H1 (cell line): ENCODE data around the gene SCAF1. TPM values are rescaled to one million over a fixed set of nuclear protein-coding genes. Genes with fewer than 3 reads are reported as not detected.

ENCODE experiments used
- CHD2 ChIP-seq: IDR thresholded peaks from 2 replicates; pipeline ENCODE4 v1.6.1; 2012; ENCODE audit warnings: low read length, improper control_type of control experiment
- MAX ChIP-seq: IDR thresholded peaks from 2 replicates; pipeline ENCODE4 v1.6.1; 2012; ENCODE audit warnings: inconsistent platforms
- TEAD4 ChIP-seq: IDR thresholded peaks from 2 replicates; pipeline ENCODE4 v1.6.1; 2012; ENCODE audit warnings: low read depth, low read length, inconsistent platforms, mixed read lengths
- polyA plus RNA-seq, 7 experiments: library from polyadenylated mRNA; depleted of rRNA in 3 of 7; stranded (reverse) in 5 of 7; unstranded in 2 of 7; fragments of >200 nt in 5 of 7; fragments of 200-250 nt in 2 of 7; gene quantifications; 1 replicate in 5 of 7; 2 replicates in 1 of 7; 4 replicates in 1 of 7; pipeline versions ENCODE4 v1.2.1 to v1.2.3, GENCODE V29; 2011 to 2013; ENCODE audit warnings: missing spikeins in 2 of 7, mixed read lengths in 2 of 7
- total RNA-seq: library from RNA; stranded (reverse); fragmentation: NEBNext Ultra II Directional; extraction: Animal tissue kit (Norgen Biotek cat#: 25700); gene quantifications from 2 replicates; pipeline ENCODE4 v1.2.1, GENCODE V29; 2021

SCAF1 gene
- total and polyA plus RNA-seq, 2 of the 8 experiments (the other 6 are each of a cell fraction or from before 2014, with no cell fraction given) = 9.7 to 81.7 TPM

- no peak for TF ChIP-seq CHD2
- TF ChIP-seq MAX = no peak
- no peak for TF ChIP-seq TEAD4
Measured at GRCh38 chr19:49605605-49606004, 36.4 kb upstream of the SCAF1 start (continued).
